Thyroid gland (tissue), 4 donors: ENCODE data around the gene OR1E1. TPM values are rescaled to one million over a fixed set of nuclear protein-coding genes. Genes with fewer than 3 reads are reported as not detected.
"Not testable (repeated sequence)": the region's sequence is repeated elsewhere in the genome, so short reads cannot be mapped to it uniquely, and the experiment has no call there.

Source experiments
- DNase-seq, 2 donors: peaks; one replicate each; pipeline ENCODE4 v3.0.0-alpha.2; 2019
- H3K27ac ChIP-seq, 3 donors: fragments of 200-600 bp; sonication (generic); 1 replicate in 2 of 3; 2 replicates in 1 of 3; pipeline ENCODE4 v1.5.1; 2016 to 2019; ENCODE audit warnings: mild to moderate bottlenecking in 1 of 3, moderate library complexity in 1 of 3
- H3K27me3 ChIP-seq: fragments of 200-600 bp; sonication (generic); one replicate; pipeline ENCODE4 v1.5.1; 2019
- H3K36me3 ChIP-seq, 2 donors: fragments of 200-600 bp; sonication (generic); one replicate each; pipeline ENCODE4 v1.5.1; 2016 to 2019
- H3K4me1 ChIP-seq, 2 donors: fragments of 200-600 bp; sonication (generic); one replicate each; pipeline ENCODE4 v1.5.1; 2017 to 2019
- H3K4me3 ChIP-seq, 3 donors: fragments of 200-600 bp; sonication (generic); replicated peaks in 1 of 3; 1 replicate in 2 of 3; 2 replicates in 1 of 3; pipeline ENCODE4 v1.5.1; 2016; ENCODE audit warnings: mild to moderate bottlenecking in 1 of 3
- H3K9me3 ChIP-seq: fragments of 200-600 bp; sonication (generic); one replicate; pipeline ENCODE4 v1.5.1; 2017
- POLR2A ChIP-seq, 2 donors: fragments of 450-650 bp; IDR thresholded peaks; one replicate each; pipeline ENCODE4 v1.6.1; 2017; ENCODE audit warnings: antibody characterized with exemption in 2 of 2, mild to moderate bottlenecking in 2 of 2, moderate library complexity in 1 of 2
- WGBS, 2 donors: methylation state at CpG; one replicate each; pipeline ENCODE4 v1.1.5; 2017; 5-methylcytosine and 5-hydroxymethylcytosine counted together
- intact Hi-C: fragments of 100-400 bp; cut with DNase I; formaldehyde crosslinking; loops from one replicate; pipeline ENCODE4 v1.15.1; 2023
- total RNA-seq, 4 donors: library from RNA; depleted of rRNA; stranded (reverse); fragments of >200 nt; gene quantifications; one replicate each; pipeline ENCODE4 v1.2.3, GENCODE V29; 2016
- TF ChIP-seq, protein P1 (sequence below), 6 experiments: fragments of 200-600 bp in 3 of 6; fragments of 450-650 bp in 3 of 6; sonication (generic) in 3 of 6; IDR thresholded peaks; one replicate each; pipeline ENCODE4 v1.5.1; 2016 to 2019; ENCODE audit warnings: antibody characterized with exemption in 6 of 6, mild to moderate bottlenecking in 2 of 6, inconsistent platforms in 1 of 6, moderate library complexity in 1 of 6

OR1E1 gene
- total RNA-seq, 4 donors from 2014 or later, result not detected

DNA sequence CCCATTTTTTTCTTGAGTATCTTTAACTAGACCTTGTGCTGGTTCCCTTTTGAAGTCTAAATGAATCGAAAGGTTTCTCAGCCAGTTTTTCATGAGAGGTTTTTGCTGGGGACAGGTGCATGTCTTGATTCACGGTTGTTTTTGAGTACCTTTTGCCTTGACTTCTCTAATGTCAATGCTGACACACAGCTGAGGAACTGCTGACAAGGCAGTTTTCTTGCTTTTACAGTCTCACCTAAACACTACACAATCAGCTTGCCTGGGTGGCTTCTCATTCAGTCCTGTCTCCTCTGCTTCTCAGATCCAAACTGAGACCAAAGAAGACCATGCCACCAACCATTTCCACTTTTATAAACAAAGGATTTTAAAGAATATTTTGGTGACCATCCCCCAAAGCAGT is 20.0 kb upstream of the OR1E1 start:
- no peak for DNase-seq
- H3K9me3 ChIP-seq, result no peaks in the 10 kb centered on the region
- intact Hi-C loops, result no loop called here
- H3K27me3 ChIP-seq, result no peaks in the 10 kb centered on the region
- 48 to 57% methylated on average over 2 of the region's 2 CpGs for WGBS, 2 donors
- no peak overlapping the region for H3K4me3 ChIP-seq
- H3K27ac ChIP-seq, result no peak overlapping the region
- no peaks in the 10 kb centered on the region for H3K36me3 ChIP-seq
- TF ChIP-seq, protein P1, sequence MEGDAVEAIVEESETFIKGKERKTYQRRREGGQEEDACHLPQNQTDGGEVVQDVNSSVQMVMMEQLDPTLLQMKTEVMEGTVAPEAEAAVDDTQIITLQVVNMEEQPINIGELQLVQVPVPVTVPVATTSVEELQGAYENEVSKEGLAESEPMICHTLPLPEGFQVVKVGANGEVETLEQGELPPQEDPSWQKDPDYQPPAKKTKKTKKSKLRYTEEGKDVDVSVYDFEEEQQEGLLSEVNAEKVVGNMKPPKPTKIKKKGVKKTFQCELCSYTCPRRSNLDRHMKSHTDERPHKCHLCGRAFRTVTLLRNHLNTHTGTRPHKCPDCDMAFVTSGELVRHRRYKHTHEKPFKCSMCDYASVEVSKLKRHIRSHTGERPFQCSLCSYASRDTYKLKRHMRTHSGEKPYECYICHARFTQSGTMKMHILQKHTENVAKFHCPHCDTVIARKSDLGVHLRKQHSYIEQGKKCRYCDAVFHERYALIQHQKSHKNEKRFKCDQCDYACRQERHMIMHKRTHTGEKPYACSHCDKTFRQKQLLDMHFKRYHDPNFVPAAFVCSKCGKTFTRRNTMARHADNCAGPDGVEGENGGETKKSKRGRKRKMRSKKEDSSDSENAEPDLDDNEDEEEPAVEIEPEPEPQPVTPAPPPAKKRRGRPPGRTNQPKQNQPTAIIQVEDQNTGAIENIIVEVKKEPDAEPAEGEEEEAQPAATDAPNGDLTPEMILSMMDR (IDR thresholded peaks at IDR 0.05), result no peak
- no peak for TF ChIP-seq POLR2A (IDR thresholded peaks at IDR 0.05)
- H3K4me1 ChIP-seq, result no peaks in the 10 kb centered on the region

DNA sequence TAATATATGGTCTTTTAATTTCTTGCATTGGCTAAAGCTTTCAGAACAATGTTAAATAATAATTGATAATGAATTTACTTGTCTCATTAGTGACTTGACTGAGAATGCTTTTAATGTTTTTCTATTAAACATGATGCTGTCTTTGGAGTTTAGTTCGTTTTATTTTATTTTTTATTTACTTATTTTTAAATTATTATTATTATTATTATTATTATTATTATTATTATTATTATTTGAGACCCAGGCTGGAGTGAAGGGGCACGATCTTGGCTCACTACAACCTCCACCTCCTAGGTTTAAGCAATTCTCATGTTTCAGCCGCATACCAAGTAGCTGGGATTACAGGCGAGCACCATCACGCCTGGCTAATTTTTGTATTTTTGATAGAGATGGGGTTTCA is 17.4 kb upstream of the OR1E1 start:
- no peak for TF ChIP-seq POLR2A (IDR thresholded peaks at IDR 0.05)
- TF ChIP-seq, protein P1 (IDR thresholded peaks at IDR 0.05), result no peak
- no peaks in the 10 kb centered on the region for H3K27me3 ChIP-seq
- DNase-seq, result no peak
- H3K36me3 ChIP-seq, result no peaks in the 10 kb centered on the region
- intact Hi-C loops, result no loop called here
- H3K4me1 ChIP-seq, result no peaks in the 10 kb centered on the region
- H3K9me3 ChIP-seq, result no peaks in the 10 kb centered on the region
- H3K4me3 ChIP-seq, result no peak overlapping the region
- no peak overlapping the region for H3K27ac ChIP-seq
- 40 to 47% methylated on average over 5 of the region's 5 CpGs for WGBS, 2 donors

DNA sequence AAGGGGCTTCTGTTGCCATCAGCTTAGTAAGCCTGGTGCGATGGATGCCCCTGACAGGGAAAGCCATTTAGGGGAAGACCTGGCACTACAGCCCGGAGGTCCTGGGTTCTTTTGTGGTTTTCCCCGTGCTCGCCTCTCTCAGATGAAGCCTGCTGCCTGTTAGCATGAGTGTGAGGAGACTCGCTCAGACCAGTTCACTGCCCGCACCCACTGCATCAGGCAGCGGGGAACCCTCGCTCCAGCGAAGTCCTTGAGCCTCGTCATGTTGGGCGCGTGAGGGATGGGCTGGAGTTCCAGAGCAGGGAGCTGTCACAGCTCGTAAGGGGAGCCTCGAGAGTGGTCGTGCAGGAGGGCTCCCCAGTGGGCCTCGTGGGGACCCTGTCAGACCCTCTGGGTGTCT is 14.0 kb upstream of the OR1E1 start:
- H3K27ac ChIP-seq, H3K4me3 ChIP-seq, H3K9me3 ChIP-seq, DNase-seq, intact Hi-C loops, H3K27me3 ChIP-seq, H3K36me3 ChIP-seq, H3K4me1 ChIP-seq: not testable (repeated sequence)
- no CpG with 5 or more reads among the region's 16 CpGs for WGBS, 2 donors

DNA sequence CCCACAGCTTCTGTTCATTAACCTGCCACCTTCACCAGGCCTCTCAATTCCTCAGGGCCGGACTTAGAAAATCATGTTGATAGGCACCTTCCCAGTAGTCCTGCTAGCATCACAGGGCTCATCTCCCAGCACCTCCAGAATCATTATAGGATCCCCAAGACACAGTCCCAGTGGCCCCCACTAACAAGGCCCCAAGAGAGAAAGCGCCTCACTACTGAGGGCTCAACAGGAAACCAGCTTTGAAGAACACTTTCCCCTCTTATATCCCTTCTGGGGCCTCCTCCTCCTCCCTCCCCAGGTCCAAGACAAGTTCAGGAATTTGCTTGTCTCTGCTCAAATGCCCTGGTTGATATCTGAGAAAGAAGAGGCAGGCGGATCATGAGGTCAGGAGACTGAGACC is 12.9 kb upstream of the OR1E1 start, which contains the start of gene OR3A3:
TSS of gene OR3A3 (plus strand) at position 301 of the 400 bp plus-strand sequence.
- Histone ChIP-seq H3K36me3 (no peaks in the 10 kb centered on the region), H3K9me3 (no peaks in the 10 kb centered on the region), H3K4me1 (no peaks in the 10 kb centered on the region), H3K27me3 (no peaks in the 10 kb centered on the region), H3K27ac (no peak within 1 kb of the TSS), H3K4me3 (no peak within 1 kb of the TSS)
- no peak for DNase-seq
- no peak for TF ChIP-seq POLR2A (IDR thresholded peaks at IDR 0.05)
- TF ChIP-seq, protein P1 (IDR thresholded peaks at IDR 0.05), result no peak
- intact Hi-C loops, result no loop called here
- WGBS, 2 donors, result 81 to 86% methylated on average over 3 of the region's 3 CpGs

DNA sequence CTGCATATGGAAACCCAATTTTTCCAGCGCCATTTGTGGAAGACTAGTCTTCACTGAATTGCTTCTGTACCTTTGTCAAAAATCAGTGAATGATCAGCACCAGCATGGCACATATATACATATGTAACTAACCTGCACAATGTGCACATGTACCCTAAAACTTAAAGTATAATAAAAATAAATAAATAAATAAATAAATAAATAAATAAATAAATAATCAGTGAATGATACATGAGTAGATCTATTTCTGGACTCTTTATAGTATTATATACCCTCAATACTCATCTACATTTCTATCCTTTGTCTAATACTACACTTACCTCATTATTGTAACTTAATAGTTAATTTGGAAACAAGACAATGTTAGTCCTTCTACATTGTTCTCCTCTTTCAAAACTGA is 5.6 kb upstream of the OR1E1 start:
- H3K4me3 ChIP-seq, DNase-seq, H3K27ac ChIP-seq, H3K9me3 ChIP-seq, intact Hi-C loops, H3K4me1 ChIP-seq, H3K36me3 ChIP-seq, H3K27me3 ChIP-seq: not testable (repeated sequence)
- 68 to 87% methylated on average over 1 of the region's 1 CpG for WGBS, 2 donors

DNA sequence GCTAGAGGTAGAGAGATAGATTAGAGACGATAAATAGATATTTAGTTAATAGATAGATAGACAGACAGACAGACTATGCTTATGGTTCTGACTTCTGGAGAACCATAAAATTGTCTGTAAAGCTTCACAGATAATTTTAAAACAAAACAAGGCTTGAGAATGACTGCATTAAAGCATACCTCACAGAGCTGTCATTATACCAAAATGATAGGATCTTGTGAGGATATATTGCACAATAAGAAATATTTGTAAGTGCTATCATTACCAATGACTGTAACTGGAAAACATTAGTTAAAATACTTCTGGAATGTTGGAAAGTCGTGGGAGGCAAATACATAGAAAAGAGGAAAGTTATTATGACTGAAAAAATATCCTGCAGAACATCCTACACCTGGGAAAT is 3.6 kb upstream of the OR1E1 start:
- Histone ChIP-seq H3K4me3 (no peak overlapping the region), H3K9me3 (no peaks in the 10 kb centered on the region), H3K27ac (no peak overlapping the region), H3K27me3 (no peaks in the 10 kb centered on the region), H3K4me1 (no peaks in the 10 kb centered on the region), H3K36me3 (no peaks in the 10 kb centered on the region)
- no peak for DNase-seq
- WGBS, 2 donors, result 54 to 60% methylated on average over 2 of the region's 2 CpGs
- TF ChIP-seq, protein P1 (IDR thresholded peaks at IDR 0.05), result no peak
- TF ChIP-seq POLR2A (IDR thresholded peaks at IDR 0.05), result no peak
- intact Hi-C loops, result no loop called here
